HFF-Myc (cell line): Measurements from ENCODE around the gene TRERF1.
"Not testable (repeated sequence)": the region's sequence is repeated elsewhere in the genome, so short reads cannot be mapped to it uniquely, and the experiment has no call there.

Source experiments
- DNase-seq: peaks from one replicate; pipeline ENCODE4 v3.0.0-alpha.2; 2011; ENCODE audit warnings: low read depth; ENCODE audit errors: extremely low read depth
- H3K4me3 ChIP-seq: replicated peaks from 2 replicates; pipeline ENCODE4 v1.5.1; 2011; ENCODE audit warnings: low read depth, mild to moderate bottlenecking, control low read depth, low read length
- CTCF ChIP-seq: IDR thresholded peaks from 2 replicates; pipeline ENCODE4 v1.5.1; 2012; ENCODE audit warnings: mild to moderate bottlenecking, low read depth, low read length, control low read depth; ENCODE audit errors: missing control alignments

TRERF1 gene

GRCh38 chr6:42217519-42218367 is 234.0 kb downstream of the TRERF1 start, which contains the start of gene MRPS10:
TSS of gene MRPS10 (minus strand) at chr6:42217861. CDS start at chr6:42217849, 12 bp downstream.
- peak; percentile 90 for DNase-seq
- H3K4me3 ChIP-seq: peak within 1 kb of the TSS; percentile 68
- TF ChIP-seq CTCF: no peak

GRCh38 chr6:42217157-42217518 is 234.6 kb downstream of the TRERF1 start:
- no peak for TF ChIP-seq CTCF

GRCh38 chr6:42216495-42216894 is 235.2 kb downstream of the TRERF1 start:
- H3K4me3 ChIP-seq: peak overlapping the region; percentile 68

More at GRCh38 chr6:42217157-42217518, 234.6 kb downstream of the TRERF1 start:
- DNase-seq: no peak
- H3K4me3 ChIP-seq: peak overlapping the region; percentile 68

GRCh38 chr6:42212442-42212841 is 239.3 kb downstream of the TRERF1 start:
- DNase-seq: no peak
- no peak for TF ChIP-seq CTCF
- no peak overlapping the region for H3K4me3 ChIP-seq

More at GRCh38 chr6:42216495-42216894, 235.2 kb downstream of the TRERF1 start:
- DNase-seq: not testable (repeated sequence)

GRCh38 chr6:42211726-42212125 is 240.0 kb downstream of the TRERF1 start:
- H3K4me3 ChIP-seq: no peak overlapping the region
- no peak for DNase-seq
- TF ChIP-seq CTCF: no peak

- no peak for TF ChIP-seq CTCF
- no peak for DNase-seq
- H3K4me3 ChIP-seq: no peak overlapping the region
Measured at GRCh38 chr6:42210551-42210950, 241.2 kb downstream of the TRERF1 start.

GRCh38 chr6:42207559-42207958 is 244.2 kb downstream of the TRERF1 start:
- H3K4me3 ChIP-seq, DNase-seq: not testable (repeated sequence)
